ENCODE data around the gene ZNF541.
"Not testable (repeated sequence)": the region's sequence is repeated elsewhere in the genome, so short reads cannot be mapped to it uniquely, and the experiment has no call there.

Gene ZNF541

GRCh38 chr19:47603706-47604565 lies 31.0 kb upstream of the ZNF541 start:
- no peak overlapping the region for H3K9ac ChIP-seq (ENCODE audit: insufficient read length)
- no peak for DNase-seq (ENCODE audit: low read depth, low spot score)

DNA sequence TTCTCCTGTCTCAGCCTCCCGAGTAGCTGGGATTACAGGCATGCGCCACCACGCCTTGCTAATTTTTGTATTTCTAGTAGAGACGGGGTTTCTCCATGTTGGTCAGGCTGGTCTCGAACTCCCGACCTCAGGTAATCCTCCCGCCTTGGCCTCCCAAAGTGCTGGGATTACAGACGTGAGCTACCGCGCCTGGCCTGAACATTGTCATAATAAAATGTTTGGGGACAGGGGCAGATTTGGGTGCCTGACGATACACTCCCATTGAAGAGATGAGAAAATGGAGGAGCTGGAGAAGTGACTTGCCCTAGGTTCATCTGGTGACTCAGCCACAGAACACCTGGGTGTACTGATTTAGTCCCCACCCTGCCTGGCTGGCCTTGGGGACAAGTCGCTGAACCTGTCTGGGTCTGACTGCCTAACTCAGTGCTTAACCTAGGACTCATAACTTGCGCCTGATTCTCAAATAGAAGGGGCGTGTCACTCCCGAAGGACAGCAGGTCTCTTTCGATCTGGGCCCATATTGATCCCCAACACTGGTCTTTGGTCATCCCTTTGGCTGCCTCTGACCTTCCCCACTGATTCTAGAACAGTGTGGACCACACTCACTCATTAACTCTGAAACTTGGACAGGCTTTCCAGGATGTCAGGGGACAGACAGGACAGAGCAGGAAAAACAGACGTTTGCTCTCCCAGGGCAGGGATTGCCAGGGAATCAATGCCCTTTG lies 28.4 kb upstream of the ZNF541 start:
- no peak for DNase-seq (ENCODE audit: low read depth, low spot score)
- H3K9me3 ChIP-seq (ENCODE audit: low read depth, low read length), result no peaks in the 10 kb centered on the region
- H3K27ac ChIP-seq, result 0 out of 2 replicates have a peak overlapping the region, but pooled peaks have one; percentile 92
- H3K36me3 ChIP-seq (ENCODE audit: insufficient read depth, low read length), result no peaks in the 10 kb centered on the region
- H3K4me3 ChIP-seq, result peak overlapping the region; percentile 94
- H3K9ac ChIP-seq (ENCODE audit: insufficient read length), result peak overlapping the region; percentile 92
- TF ChIP-seq FOXP2 (optimal IDR thresholded peaks at IDR 0.05; ENCODE audit: control extremely low read depth, extremely low read length, insufficient read depth) (no peak), EZH2 (IDR thresholded peaks at IDR 0.05) (no peak), POLR2AphosphoS5 (IDR thresholded peaks at IDR 0.05; ENCODE audit: borderline replicate concordance, low read depth, low read length) (no peak)

More at GRCh38 chr19:47603706-47604565, 31.0 kb upstream of the ZNF541 start:
- no peak overlapping the region for H3K4me3 ChIP-seq
- TF ChIP-seq POLR2AphosphoS5 (IDR thresholded peaks at IDR 0.05; ENCODE audit: borderline replicate concordance, low read depth, low read length) (no peak), EZH2 (IDR thresholded peaks at IDR 0.05) (no peak), FOXP2 (optimal IDR thresholded peaks at IDR 0.05; ENCODE audit: control extremely low read depth, extremely low read length, insufficient read depth) (no peak)
- H3K27ac ChIP-seq, result no peak overlapping the region
- no peaks in the 10 kb centered on the region for H3K9me3 ChIP-seq (ENCODE audit: low read depth, low read length)
- H3K36me3 ChIP-seq (ENCODE audit: insufficient read depth, low read length), result no peaks in the 10 kb centered on the region

DNA sequence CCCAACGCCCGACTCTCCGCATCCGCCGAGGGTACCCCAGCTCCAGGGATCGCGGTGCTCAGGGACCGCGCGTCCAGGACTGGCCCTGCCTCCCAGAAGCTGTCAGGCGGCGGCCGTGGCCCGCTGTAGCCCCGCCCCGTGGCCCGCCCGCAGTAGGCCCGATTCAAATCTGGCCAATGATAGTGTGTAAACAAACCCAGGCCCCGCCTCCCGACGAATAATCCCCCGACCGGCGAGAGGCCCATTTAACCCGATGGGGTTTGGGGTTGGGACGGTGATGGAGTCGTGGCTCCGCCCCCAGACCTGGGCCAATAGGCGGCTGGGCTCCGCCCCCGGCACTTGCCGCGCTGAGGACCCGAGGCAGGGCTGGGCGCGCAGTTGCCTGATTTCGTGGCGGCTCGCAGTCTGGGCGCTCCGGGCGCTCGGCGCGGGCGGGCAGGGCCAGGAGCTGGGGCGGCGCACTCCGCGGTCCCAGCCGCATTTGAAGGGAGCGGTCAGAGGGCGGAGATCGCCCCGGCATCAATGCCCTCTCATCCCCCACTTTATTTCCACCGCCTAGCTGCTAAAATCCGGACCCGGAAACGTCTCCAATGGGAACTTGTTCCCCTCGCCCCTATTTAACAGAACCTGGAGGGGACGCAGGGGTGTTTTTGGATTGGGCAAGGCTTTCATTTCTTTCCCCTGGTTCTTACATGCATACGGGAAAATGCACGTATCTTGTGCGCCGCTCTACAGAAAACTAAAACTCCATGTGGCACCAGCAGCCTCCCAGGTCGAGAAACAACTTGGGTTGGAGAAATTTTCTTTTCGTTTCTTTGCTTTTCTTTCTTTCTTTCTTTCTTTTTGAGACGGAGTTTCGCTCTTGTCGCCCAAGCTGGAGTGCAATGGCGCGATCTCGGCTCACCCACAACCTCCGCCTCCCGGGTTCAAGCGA lies 27.6 kb upstream of the ZNF541 start:
- Histone ChIP-seq H3K9ac (ENCODE audit: insufficient read length) (peak overlapping the region; percentile 92), H3K4me3 (peak overlapping the region; percentile 94), H3K9me3 (ENCODE audit: low read depth, low read length) (no peaks in the 10 kb centered on the region), H3K27ac (peak overlapping the region; percentile 92), H3K36me3 (ENCODE audit: insufficient read depth, low read length) (no peaks in the 10 kb centered on the region)
- TF ChIP-seq FOXP2 (optimal IDR thresholded peaks at IDR 0.05; ENCODE audit: control extremely low read depth, extremely low read length, insufficient read depth), result peak; percentile 81
- no peak for TF ChIP-seq EZH2 (IDR thresholded peaks at IDR 0.05)
- peak; percentile 85; the same call in 1 of the 2 replicates for TF ChIP-seq POLR2AphosphoS5 (IDR thresholded peaks at IDR 0.05; ENCODE audit: borderline replicate concordance, low read depth, low read length)
- DNase-seq (ENCODE audit: low read depth, low spot score), result peak; percentile 88

- Histone ChIP-seq H3K9ac (ENCODE audit: insufficient read length) (peak overlapping the region; percentile 73), H3K27ac (peak overlapping the region; percentile 86)
These were observed 26.8 kb upstream of the ZNF541 start for GRCh38 chr19:47599671-47600245.

DNA sequence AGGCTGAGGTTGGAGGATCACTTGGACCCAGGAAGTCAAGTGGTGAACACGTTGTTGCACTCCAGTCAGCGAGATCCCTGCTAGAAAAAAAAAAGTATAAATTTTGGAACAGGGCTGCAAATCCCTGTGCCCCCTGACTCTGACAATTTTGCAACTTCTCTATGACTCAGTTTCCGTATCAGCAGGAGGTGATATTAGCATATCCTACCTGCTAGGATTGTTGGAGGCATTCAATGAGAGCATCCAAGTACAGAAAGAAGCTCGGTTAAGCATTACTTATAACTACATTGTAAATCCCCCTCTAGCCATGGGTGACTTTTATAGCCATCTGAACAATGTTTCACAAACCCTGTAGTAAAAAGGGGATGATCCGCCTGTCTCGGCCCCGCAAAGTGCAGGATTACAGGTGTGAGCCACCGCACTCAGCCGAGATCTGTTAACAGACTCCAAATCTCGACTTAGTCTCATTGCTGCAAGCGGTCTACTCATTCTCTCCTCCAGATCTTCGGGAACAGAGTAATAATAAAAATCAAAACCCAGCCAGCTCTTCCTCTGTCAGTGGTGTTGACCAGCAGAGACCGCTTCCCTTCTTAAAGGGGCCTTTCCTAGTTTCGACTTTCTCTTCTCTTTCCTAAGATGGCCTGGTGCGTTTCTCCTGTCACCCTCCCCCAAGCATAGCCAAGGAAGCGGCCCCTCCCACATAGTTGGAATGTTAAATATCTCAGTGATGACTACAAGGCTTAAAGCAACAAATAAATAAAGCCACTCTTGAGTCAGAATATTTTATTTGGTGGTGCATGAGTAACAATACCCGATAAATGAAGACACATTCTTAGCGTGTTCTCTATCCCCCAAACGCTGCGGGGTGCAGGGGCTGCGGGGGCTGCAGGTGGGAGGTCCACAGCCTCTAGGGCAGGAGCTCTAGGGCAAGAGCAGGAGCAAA lies 25.7 kb upstream of the ZNF541 start:
- Histone ChIP-seq H3K9me3 (ENCODE audit: low read depth, low read length) (no peaks in the 10 kb centered on the region), H3K9ac (ENCODE audit: insufficient read length) (peak overlapping the region; percentile 55), H3K27ac (peak overlapping the region; percentile 86), H3K4me3 (peak overlapping the region; percentile 94), H3K36me3 (ENCODE audit: insufficient read depth, low read length) (no peaks in the 10 kb centered on the region)
- peak; percentile 52 for DNase-seq (ENCODE audit: low read depth, low spot score)
- no peak for TF ChIP-seq POLR2AphosphoS5 (IDR thresholded peaks at IDR 0.05; ENCODE audit: borderline replicate concordance, low read depth, low read length)
- no peak for TF ChIP-seq EZH2 (IDR thresholded peaks at IDR 0.05)
- no peak for TF ChIP-seq FOXP2 (optimal IDR thresholded peaks at IDR 0.05; ENCODE audit: control extremely low read depth, extremely low read length, insufficient read depth)

More at GRCh38 chr19:47599671-47600245, 26.8 kb upstream of the ZNF541 start:
- not testable (repeated sequence) for H3K36me3 ChIP-seq (ENCODE audit: insufficient read depth, low read length); DNase-seq (ENCODE audit: low read depth, low spot score); H3K9me3 ChIP-seq (ENCODE audit: low read depth, low read length)
- peak overlapping the region; percentile 94 for H3K4me3 ChIP-seq

DNA sequence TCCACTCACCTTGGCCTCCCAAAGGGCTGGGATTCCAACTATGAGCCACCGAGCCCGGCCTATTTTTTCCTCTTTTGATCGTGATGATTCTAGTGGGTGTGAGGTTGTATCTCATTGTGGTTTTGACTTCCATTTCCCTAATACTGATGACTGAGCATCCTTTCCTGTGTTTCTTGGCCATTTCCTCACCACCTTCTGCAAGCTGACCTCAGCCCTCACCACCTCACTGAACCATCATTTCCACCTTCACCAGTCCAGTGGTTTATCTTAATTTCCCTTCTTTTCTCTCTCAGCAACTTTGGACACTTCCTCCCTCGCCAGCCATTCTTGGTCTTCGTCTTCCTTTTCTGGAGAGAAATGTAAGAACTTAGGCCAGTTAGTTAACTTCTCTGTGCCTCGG lies 23.0 kb upstream of the ZNF541 start:
- no peaks in the 10 kb centered on the region for H3K36me3 ChIP-seq (ENCODE audit: insufficient read depth, low read length)
- no peak overlapping the region for H3K27ac ChIP-seq
- DNase-seq (ENCODE audit: low read depth, low spot score), result no peak
- no peaks in the 10 kb centered on the region for H3K9me3 ChIP-seq (ENCODE audit: low read depth, low read length)
- TF ChIP-seq FOXP2 (optimal IDR thresholded peaks at IDR 0.05; ENCODE audit: control extremely low read depth, extremely low read length, insufficient read depth) (no peak), POLR2AphosphoS5 (IDR thresholded peaks at IDR 0.05; ENCODE audit: borderline replicate concordance, low read depth, low read length) (no peak), EZH2 (IDR thresholded peaks at IDR 0.05) (no peak)
- no peak overlapping the region for H3K9ac ChIP-seq (ENCODE audit: insufficient read length)
- no peak overlapping the region for H3K4me3 ChIP-seq

DNA sequence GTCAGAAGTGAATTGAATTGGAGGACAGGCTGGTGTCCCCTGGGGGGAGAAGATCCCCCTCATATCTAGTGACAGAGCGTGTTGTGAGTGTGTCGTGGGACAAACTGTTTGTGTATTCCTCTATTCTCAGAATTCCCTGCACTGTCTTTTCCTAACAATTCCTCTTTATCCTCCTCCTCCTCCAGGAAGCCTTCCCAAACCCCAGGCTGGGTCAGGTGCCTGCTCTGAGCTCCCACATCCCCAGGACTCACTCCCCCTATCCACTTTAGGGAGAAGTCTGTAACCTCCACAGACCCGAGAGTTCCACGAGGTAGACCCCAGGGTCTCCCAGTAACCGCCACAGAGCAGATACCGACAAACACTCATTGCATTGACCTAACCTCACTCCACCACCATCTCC lies 20.9 kb upstream of the ZNF541 start:
- Histone ChIP-seq H3K27ac (no peak overlapping the region), H3K9ac (ENCODE audit: insufficient read length) (no peak overlapping the region), H3K9me3 (ENCODE audit: low read depth, low read length) (no peaks in the 10 kb centered on the region), H3K4me3 (no peak overlapping the region), H3K36me3 (ENCODE audit: insufficient read depth, low read length) (no peaks in the 10 kb centered on the region)
- TF ChIP-seq EZH2 (IDR thresholded peaks at IDR 0.05), result no peak
- no peak for TF ChIP-seq POLR2AphosphoS5 (IDR thresholded peaks at IDR 0.05; ENCODE audit: borderline replicate concordance, low read depth, low read length)
- no peak for TF ChIP-seq FOXP2 (optimal IDR thresholded peaks at IDR 0.05; ENCODE audit: control extremely low read depth, extremely low read length, insufficient read depth)
- DNase-seq (ENCODE audit: low read depth, low spot score), result no peak

Data from SK-N-MC (cell line).